PC-3 (cell line): ENCODE results near the gene STAB2.

ENCODE experiments used
- EZH2phosphoT487 ChIP-seq: fragments of 300-600 bp; sonication (generic); IDR thresholded peaks from 2 replicates; pipeline ENCODE4 v1.6.1; 2018; ENCODE audit warnings: mild to moderate bottlenecking, antibody characterized with exemption, low read length, borderline replicate concordance
- TF ChIP-seq, protein P1 (sequence below): fragments of 300-600 bp; sonication (generic); conservative IDR thresholded peaks from 2 replicates; pipeline ENCODE4 v1.5.1; 2017; ENCODE audit warnings: antibody characterized with exemption, low read depth, mild to moderate bottlenecking, low read length

DNA sequence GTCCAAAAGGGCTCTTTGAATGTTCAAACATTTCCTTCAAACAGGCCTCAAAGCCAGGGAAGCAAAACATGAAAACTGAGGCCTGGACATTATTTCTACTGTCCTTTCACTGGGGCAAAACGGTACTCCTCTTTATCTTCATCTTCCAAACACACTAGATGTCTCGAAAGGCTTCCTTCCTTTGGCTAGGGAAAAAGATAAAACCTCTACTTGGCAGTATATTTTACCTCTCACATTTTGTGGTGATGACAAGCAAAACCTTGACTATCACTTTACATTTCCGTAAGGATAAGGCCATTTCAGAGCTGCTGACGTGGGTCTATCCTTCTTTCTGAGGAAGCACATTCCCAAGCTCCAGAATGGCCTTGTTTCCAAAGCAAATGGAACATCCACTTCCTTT is 9.9 kb downstream of the STAB2 start:
- TF ChIP-seq, protein P1, sequence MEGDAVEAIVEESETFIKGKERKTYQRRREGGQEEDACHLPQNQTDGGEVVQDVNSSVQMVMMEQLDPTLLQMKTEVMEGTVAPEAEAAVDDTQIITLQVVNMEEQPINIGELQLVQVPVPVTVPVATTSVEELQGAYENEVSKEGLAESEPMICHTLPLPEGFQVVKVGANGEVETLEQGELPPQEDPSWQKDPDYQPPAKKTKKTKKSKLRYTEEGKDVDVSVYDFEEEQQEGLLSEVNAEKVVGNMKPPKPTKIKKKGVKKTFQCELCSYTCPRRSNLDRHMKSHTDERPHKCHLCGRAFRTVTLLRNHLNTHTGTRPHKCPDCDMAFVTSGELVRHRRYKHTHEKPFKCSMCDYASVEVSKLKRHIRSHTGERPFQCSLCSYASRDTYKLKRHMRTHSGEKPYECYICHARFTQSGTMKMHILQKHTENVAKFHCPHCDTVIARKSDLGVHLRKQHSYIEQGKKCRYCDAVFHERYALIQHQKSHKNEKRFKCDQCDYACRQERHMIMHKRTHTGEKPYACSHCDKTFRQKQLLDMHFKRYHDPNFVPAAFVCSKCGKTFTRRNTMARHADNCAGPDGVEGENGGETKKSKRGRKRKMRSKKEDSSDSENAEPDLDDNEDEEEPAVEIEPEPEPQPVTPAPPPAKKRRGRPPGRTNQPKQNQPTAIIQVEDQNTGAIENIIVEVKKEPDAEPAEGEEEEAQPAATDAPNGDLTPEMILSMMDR: no peak
- TF ChIP-seq EZH2phosphoT487: no peak
